K562 (cell line): ENCODE results near the gene DAB1. TPM values are rescaled to one million over a fixed set of nuclear protein-coding genes. Genes with fewer than 3 reads are reported as not detected.

Experiments used
- CSDE1 ChIP-seq, 2 experiments: fragments of 450-650 bp; IDR thresholded peaks; 2 replicates each; pipeline ENCODE4 v1.6.1; 2016; ENCODE audit warnings: mild to moderate bottlenecking in 1 of 2
- E4F1 ChIP-seq: fragments of 250-450 bp; sonication (Bioruptor Pico); IDR thresholded peaks from 2 replicates; pipeline ENCODE4 v1.5.0; 2021; ENCODE audit warnings: mild to moderate bottlenecking, borderline replicate concordance
- KAT8 ChIP-seq: fragments of 450-650 bp; IDR thresholded peaks from 2 replicates; pipeline ENCODE4 v1.6.1; 2016; ENCODE audit warnings: low read depth, mild to moderate bottlenecking
- SREBF2 ChIP-seq: sonication (generic); formaldehyde crosslinking; IDR thresholded peaks from 2 replicates; pipeline ENCODE4 v1.4.0; 2020; ENCODE audit warnings: mild to moderate bottlenecking, missing genetic modification reagents
- ZNF318 ChIP-seq, 2 experiments: fragments of 450-650 bp; IDR thresholded peaks; 2 replicates each; pipeline ENCODE4 v1.6.1; 2016; ENCODE audit warnings: mild to moderate bottlenecking in 2 of 2, borderline replicate concordance in 1 of 2, low read depth in 1 of 2, moderate library complexity in 1 of 2
- polyA plus RNA-seq, 8 experiments: library from polyadenylated mRNA; depleted of rRNA in 4 of 8; stranded (reverse) in 5 of 8; unstranded in 3 of 8; fragments of >200 nt; fragmentation: Nextera tagmentation in 2 of 8; fragmentation: Illumina TruSeq in 1 of 8; extraction: Ambion mirVana in 2 of 8; extraction: Trizol in 1 of 8; gene quantifications; 2 replicates each; pipeline versions ENCODE4 v1.2.1 to v1.2.3, GENCODE V29; 2011 to 2014; ENCODE audit warnings: inconsistent platforms in 1 of 8, missing spikeins in 1 of 8
- total RNA-seq, 7 experiments: library from RNA; depleted of rRNA in 6 of 7; stranded (reverse); fragments of >200 nt in 6 of 7; fragmentation: Illumina TruSeq in 2 of 7; extraction: Trizol in 2 of 7; gene quantifications; 2 replicates each; pipeline versions ENCODE4 v1.2.1 to v1.2.3, GENCODE V29; 2011 to 2021; ENCODE audit warnings: low replicate concordance in 1 of 7

Gene DAB1
- total and polyA plus RNA-seq, 9 of the 15 experiments (the other 6 are each of a cell fraction or from before 2014, with no cell fraction given), result not detected

GRCh38 chr1:57270927-57271698, 152.7 kb downstream of the DAB1 start (continued):
- no peak for TF ChIP-seq ZNF318 (IDR thresholded peaks at IDR 0.05; ENCODE audit: borderline replicate concordance in 1 of 2, low read depth in 1 of 2)
- TF ChIP-seq CSDE1 (IDR thresholded peaks at IDR 0.05), result no peak
- TF ChIP-seq KAT8, result no peak
- TF ChIP-seq SREBF2 (CRISPR knock-in tag), result no peak
- TF ChIP-seq E4F1, result no peak
